GM12873 (cell line): ENCODE results near the gene ZNF326.

Source experiments
- CTCF ChIP-seq: IDR thresholded peaks from 2 replicates; pipeline ENCODE4 v1.5.1; 2012; ENCODE audit warnings: low read depth, mild to moderate bottlenecking, moderate library complexity, low read length, control low read depth; ENCODE audit not compliant: insufficient read depth; ENCODE audit errors: missing control alignments

The ZNF326 gene

GRCh38 chr1:89973471-89974127 is 21.3 kb upstream of the ZNF326 start:
- no peak for TF ChIP-seq CTCF

- no peak for TF ChIP-seq CTCF
These were observed 20.7 kb upstream of the ZNF326 start for GRCh38 chr1:89974256-89974655.

GRCh38 chr1:89974696-89975470 is 20.0 kb upstream of the ZNF326 start:
- no peak for TF ChIP-seq CTCF

- no peak for TF ChIP-seq CTCF
These were observed 19.3 kb upstream of the ZNF326 start for GRCh38 chr1:89975540-89976125.

GRCh38 chr1:89978755-89979154 is 16.2 kb upstream of the ZNF326 start:
- no peak for TF ChIP-seq CTCF

- TF ChIP-seq CTCF, result no peak
These were observed 14.3 kb upstream of the ZNF326 start for GRCh38 chr1:89980605-89981004.

GRCh38 chr1:89986020-89986419 is 8.9 kb upstream of the ZNF326 start:
- no peak for TF ChIP-seq CTCF
